K562 (cell line): ENCODE results near the gene SPTBN4. TPM values are rescaled to one million over a fixed set of nuclear protein-coding genes. Genes with fewer than 3 reads are reported as not detected.
A peak's percentile ranks its signal among the peaks of the same experiment; 100 is the strongest.

Source experiments
- DMBX1 ChIP-seq: fragments of 250-450 bp; sonication (Bioruptor Pico); IDR thresholded peaks from 2 replicates; pipeline ENCODE4 v1.8.0; 2022; ENCODE audit warnings: inconsistent platforms, mild to moderate bottlenecking, moderate library complexity, borderline replicate concordance
- PRDM10 ChIP-seq: fragments of 450-650 bp; IDR thresholded peaks from 2 replicates; pipeline ENCODE4 v1.6.1; 2018; ENCODE audit not compliant: partially characterized antibody
- TFAP4 ChIP-seq: sonication (generic); formaldehyde crosslinking; IDR thresholded peaks from 2 replicates; pipeline ENCODE4 v1.8.0; 2022; ENCODE audit warnings: missing genetic modification reagents, mild to moderate bottlenecking, moderate library complexity, borderline replicate concordance
- ZFP36 ChIP-seq: fragments of 150-350 bp; IDR thresholded peaks from 2 replicates; pipeline ENCODE4 v1.6.1; 2018; ENCODE audit warnings: low read length, low read depth; ENCODE audit not compliant: partially characterized antibody
- polyA plus RNA-seq, 8 experiments: library from polyadenylated mRNA; depleted of rRNA in 4 of 8; stranded (reverse) in 5 of 8; unstranded in 3 of 8; fragments of >200 nt; fragmentation: Nextera tagmentation in 2 of 8; fragmentation: Illumina TruSeq in 1 of 8; extraction: Ambion mirVana in 2 of 8; extraction: Trizol in 1 of 8; gene quantifications; 2 replicates each; pipeline versions ENCODE4 v1.2.1 to v1.2.3, GENCODE V29; 2011 to 2014; ENCODE audit warnings: inconsistent platforms in 1 of 8, missing spikeins in 1 of 8
- small RNA-seq: library from RNA; depleted of rRNA; stranded (forward); fragments of <200 nt; gene quantifications from one replicate; pipeline ENCODE3, GENCODE V24; 2014
- total RNA-seq, 7 experiments: library from RNA; depleted of rRNA in 6 of 7; stranded (reverse); fragments of >200 nt in 6 of 7; fragmentation: Illumina TruSeq in 2 of 7; extraction: Trizol in 2 of 7; gene quantifications; 2 replicates each; pipeline versions ENCODE4 v1.2.1 to v1.2.3, GENCODE V29; 2011 to 2021; ENCODE audit warnings: low replicate concordance in 1 of 7

Gene SPTBN4
- total and polyA plus RNA-seq, 9 of the 15 experiments (the other 6 are each of a cell fraction or from before 2014, with no cell fraction given) = 0.01 to 1.5 (median 0.86) TPM

- TF ChIP-seq TFAP4 (CRISPR knock-in tag) (peak; percentile 48; the same call in 1 of the 2 replicates), PRDM10 (no peak), ZFP36 (peak; percentile 70), DMBX1 (CRISPR knock-in tag) (no peak)
- TF ChIP-seq, all 486 proteins: peak for 20
Observed at GRCh38 chr19:40625406-40626120, 158.8 kb downstream of the SPTBN4 start (continued).

Small RNAs within 50 kb of the gene (small RNA-seq; reads per million reads assigned to genes)
- gene RF00017 = not detected

Other genes with a start within 250 kb of the SPTBN4 start
Only the 7 nearest of the 14 such genes appear.
- gene PLD3, start 118.3 kb upstream of the SPTBN4 start, total RNA-seq (2014; rRNA removed) = 112 and 167 TPM in 2 replicates
- 25.6 and 32.7 TPM in 2 replicates for gene PLD3, start 118.3 kb upstream of the SPTBN4 start, total RNA-seq (2014; rRNA removed; fragmentation: Illumina TruSeq; extraction: Trizol)
- 63.5 and 72.9 TPM in 2 replicates for gene PLD3, start 118.3 kb upstream of the SPTBN4 start, total RNA-seq (2015; rRNA removed; fragmentation: Illumina TruSeq; extraction: Trizol)
- gene PLD3, start 118.3 kb upstream of the SPTBN4 start, total RNA-seq (2021) = 121 and 128 TPM in 2 replicates
- 72.7 and 167 TPM in 2 replicates for gene PLD3, start 118.3 kb upstream of the SPTBN4 start, polyA plus RNA-seq (2011; rRNA removed)
- 79.3 and 129 TPM in 2 replicates for gene PLD3, start 118.3 kb upstream of the SPTBN4 start, polyA plus RNA-seq (2014; fragmentation: Illumina TruSeq; extraction: Trizol)
- 1 to 10 TPM; 2.3 to 5.8 TPM for gene PLD3, start 118.3 kb upstream of the SPTBN4 start, polyA plus RNA-seq (2014; fragmentation: Nextera tagmentation; extraction: Ambion mirVana)
- 81.6 and 91.2 TPM in 2 replicates for gene PLD3, start 118.3 kb upstream of the SPTBN4 start, polyA plus RNA-seq (2014; rRNA removed)
- gene HIPK4, start 76.8 kb upstream of the SPTBN4 start, total RNA-seq (2014; rRNA removed) = 0.08 TPM in 1 of 2 replicates, not detected in the other
- gene HIPK4, start 76.8 kb upstream of the SPTBN4 start, total RNA-seq (2014; rRNA removed; fragmentation: Illumina TruSeq; extraction: Trizol) = not detected in 2 replicates
- gene HIPK4, start 76.8 kb upstream of the SPTBN4 start, total RNA-seq (2015; rRNA removed; fragmentation: Illumina TruSeq; extraction: Trizol) = not detected in 2 replicates
- 0.07 and 0.09 TPM in 2 replicates for gene HIPK4, start 76.8 kb upstream of the SPTBN4 start, total RNA-seq (2021)
- gene HIPK4, start 76.8 kb upstream of the SPTBN4 start, polyA plus RNA-seq (2011; rRNA removed) = 0.06 TPM in 1 of 2 replicates, not detected in the other
- gene HIPK4, start 76.8 kb upstream of the SPTBN4 start, polyA plus RNA-seq (2014; fragmentation: Illumina TruSeq; extraction: Trizol) = not detected in 2 replicates
- gene HIPK4, start 76.8 kb upstream of the SPTBN4 start, polyA plus RNA-seq (2014; fragmentation: Nextera tagmentation; extraction: Ambion mirVana) = not detected
- gene HIPK4, start 76.8 kb upstream of the SPTBN4 start, polyA plus RNA-seq (2014; rRNA removed) = 0.05 TPM in 1 of 2 replicates, not detected in the other
- gene PRX, start 53.6 kb upstream of the SPTBN4 start, total RNA-seq (2014; rRNA removed) = 2.8 and 3.8 TPM in 2 replicates
- gene PRX, start 53.6 kb upstream of the SPTBN4 start, total RNA-seq (2014; rRNA removed; fragmentation: Illumina TruSeq; extraction: Trizol) = 0.61 and 0.65 TPM in 2 replicates
- gene PRX, start 53.6 kb upstream of the SPTBN4 start, total RNA-seq (2015; rRNA removed; fragmentation: Illumina TruSeq; extraction: Trizol) = 1.8 and 2.0 TPM in 2 replicates
- 2.9 and 3.5 TPM in 2 replicates for gene PRX, start 53.6 kb upstream of the SPTBN4 start, total RNA-seq (2021)
- gene PRX, start 53.6 kb upstream of the SPTBN4 start, polyA plus RNA-seq (2011; rRNA removed) = 1.5 and 1.7 TPM in 2 replicates
- 1.3 and 2.1 TPM in 2 replicates for gene PRX, start 53.6 kb upstream of the SPTBN4 start, polyA plus RNA-seq (2014; fragmentation: Illumina TruSeq; extraction: Trizol)
- not detected for gene PRX, start 53.6 kb upstream of the SPTBN4 start, polyA plus RNA-seq (2014; fragmentation: Nextera tagmentation; extraction: Ambion mirVana)
- gene PRX, start 53.6 kb upstream of the SPTBN4 start, polyA plus RNA-seq (2014; rRNA removed) = 1.4 and 1.7 TPM in 2 replicates
- gene SERTAD1, start 41.0 kb upstream of the SPTBN4 start, total RNA-seq (2014; rRNA removed) = 8.1 and 10.9 TPM in 2 replicates
- gene SERTAD1, start 41.0 kb upstream of the SPTBN4 start, total RNA-seq (2014; rRNA removed; fragmentation: Illumina TruSeq; extraction: Trizol) = 2.1 and 2.8 TPM in 2 replicates
- gene SERTAD1, start 41.0 kb upstream of the SPTBN4 start, total RNA-seq (2015; rRNA removed; fragmentation: Illumina TruSeq; extraction: Trizol) = 4.9 and 5.5 TPM in 2 replicates
- 8.7 and 8.9 TPM in 2 replicates for gene SERTAD1, start 41.0 kb upstream of the SPTBN4 start, total RNA-seq (2021)
- 6.1 and 6.8 TPM in 2 replicates for gene SERTAD1, start 41.0 kb upstream of the SPTBN4 start, polyA plus RNA-seq (2011; rRNA removed)
- 2.3 and 5.0 TPM in 2 replicates for gene SERTAD1, start 41.0 kb upstream of the SPTBN4 start, polyA plus RNA-seq (2014; fragmentation: Illumina TruSeq; extraction: Trizol)
- under 1 TPM; 0.15 to 0.85 TPM for gene SERTAD1, start 41.0 kb upstream of the SPTBN4 start, polyA plus RNA-seq (2014; fragmentation: Nextera tagmentation; extraction: Ambion mirVana)
- 6.7 TPM in 2 replicates for gene SERTAD1, start 41.0 kb upstream of the SPTBN4 start, polyA plus RNA-seq (2014; rRNA removed)
- gene SERTAD3, start 22.7 kb upstream of the SPTBN4 start, total RNA-seq (2014; rRNA removed) = 17.5 and 19.3 TPM in 2 replicates
- gene SERTAD3, start 22.7 kb upstream of the SPTBN4 start, total RNA-seq (2014; rRNA removed; fragmentation: Illumina TruSeq; extraction: Trizol) = 16.1 and 17.2 TPM in 2 replicates
- gene SERTAD3, start 22.7 kb upstream of the SPTBN4 start, total RNA-seq (2015; rRNA removed; fragmentation: Illumina TruSeq; extraction: Trizol) = 21.6 and 27.7 TPM in 2 replicates
- 28.9 and 31.4 TPM in 2 replicates for gene SERTAD3, start 22.7 kb upstream of the SPTBN4 start, total RNA-seq (2021)
- gene SERTAD3, start 22.7 kb upstream of the SPTBN4 start, polyA plus RNA-seq (2011; rRNA removed) = 17.6 and 18.9 TPM in 2 replicates
- 15.1 and 18.6 TPM in 2 replicates for gene SERTAD3, start 22.7 kb upstream of the SPTBN4 start, polyA plus RNA-seq (2014; fragmentation: Illumina TruSeq; extraction: Trizol)
- gene SERTAD3, start 22.7 kb upstream of the SPTBN4 start, polyA plus RNA-seq (2014; fragmentation: Nextera tagmentation; extraction: Ambion mirVana) = 1 to 10 TPM; 5.4 to 5.9 TPM
- gene SERTAD3, start 22.7 kb upstream of the SPTBN4 start, polyA plus RNA-seq (2014; rRNA removed) = 18.1 and 18.5 TPM in 2 replicates
- gene BLVRB, start 1.3 kb upstream of the SPTBN4 start, total RNA-seq (2014; rRNA removed) = 749 and 813 TPM in 2 replicates
- 110 and 229 TPM in 2 replicates for gene BLVRB, start 1.3 kb upstream of the SPTBN4 start, total RNA-seq (2014; rRNA removed; fragmentation: Illumina TruSeq; extraction: Trizol)
- 331 and 332 TPM in 2 replicates for gene BLVRB, start 1.3 kb upstream of the SPTBN4 start, total RNA-seq (2015; rRNA removed; fragmentation: Illumina TruSeq; extraction: Trizol)
- 457 and 476 TPM in 2 replicates for gene BLVRB, start 1.3 kb upstream of the SPTBN4 start, total RNA-seq (2021)
- 368 and 461 TPM in 2 replicates for gene BLVRB, start 1.3 kb upstream of the SPTBN4 start, polyA plus RNA-seq (2011; rRNA removed)
- 260 and 428 TPM in 2 replicates for gene BLVRB, start 1.3 kb upstream of the SPTBN4 start, polyA plus RNA-seq (2014; fragmentation: Illumina TruSeq; extraction: Trizol)
- gene BLVRB, start 1.3 kb upstream of the SPTBN4 start, polyA plus RNA-seq (2014; fragmentation: Nextera tagmentation; extraction: Ambion mirVana) = 100 to 1,000 TPM in 1 of 2 experiments, 10 to 100 TPM in 1; 81.1 to 184 TPM
- gene BLVRB, start 1.3 kb upstream of the SPTBN4 start, polyA plus RNA-seq (2014; rRNA removed) = 634 and 677 TPM in 2 replicates
- 33.7 and 48.0 TPM in 2 replicates for gene SHKBP1, start 109.9 kb downstream of the SPTBN4 start, total RNA-seq (2014; rRNA removed)
- gene SHKBP1, start 109.9 kb downstream of the SPTBN4 start, total RNA-seq (2014; rRNA removed; fragmentation: Illumina TruSeq; extraction: Trizol) = 6.6 and 9.6 TPM in 2 replicates
- gene SHKBP1, start 109.9 kb downstream of the SPTBN4 start, total RNA-seq (2015; rRNA removed; fragmentation: Illumina TruSeq; extraction: Trizol) = 17.5 and 22.3 TPM in 2 replicates
- gene SHKBP1, start 109.9 kb downstream of the SPTBN4 start, total RNA-seq (2021) = 54.5 and 58.1 TPM in 2 replicates
- 18.9 and 24.4 TPM in 2 replicates for gene SHKBP1, start 109.9 kb downstream of the SPTBN4 start, polyA plus RNA-seq (2011; rRNA removed)
- 33.7 and 42.0 TPM in 2 replicates for gene SHKBP1, start 109.9 kb downstream of the SPTBN4 start, polyA plus RNA-seq (2014; fragmentation: Illumina TruSeq; extraction: Trizol)
- 1 to 10 TPM; 1.2 to 4.9 TPM for gene SHKBP1, start 109.9 kb downstream of the SPTBN4 start, polyA plus RNA-seq (2014; fragmentation: Nextera tagmentation; extraction: Ambion mirVana)
- gene SHKBP1, start 109.9 kb downstream of the SPTBN4 start, polyA plus RNA-seq (2014; rRNA removed) = 34.2 and 40.4 TPM in 2 replicates